Breast epithelium (tissue), 4 donors: ENCODE measurements around the gene FUBP3. TPM values are rescaled to one million over a fixed set of nuclear protein-coding genes. Genes with fewer than 3 reads are reported as not detected.

ENCODE experiments used
- DNase-seq, 2 donors: peaks; one replicate each; pipeline ENCODE4 v3.0.0-alpha.2; 2019; ENCODE audit warnings: low spot score in 2 of 2
- H3K27ac ChIP-seq, 2 donors: fragments of 200-600 bp; sonication (generic) in 1 of 2; one replicate each; pipeline ENCODE4 v1.5.1; 2016 to 2019; ENCODE audit warnings: mild to moderate bottlenecking in 1 of 2
- H3K27me3 ChIP-seq, 2 donors: fragments of 200-600 bp; sonication (generic) in 1 of 2; one replicate each; pipeline versions ENCODE4 v1.5.1 to v1.6.0; 2017 to 2019; ENCODE audit warnings: control low read depth in 1 of 2, mild to moderate bottlenecking in 1 of 2
- H3K36me3 ChIP-seq: fragments of 200-600 bp; one replicate; pipeline ENCODE4 v1.5.1; 2019
- H3K4me1 ChIP-seq, 2 donors: fragments of 200-600 bp; sonication (generic); one replicate each; pipeline ENCODE4 v1.5.1; 2016 to 2019; ENCODE audit warnings: control low read depth in 1 of 2
- H3K4me3 ChIP-seq, 3 donors: fragments of 200-600 bp; sonication (generic); 1 replicate in 2 of 3; 2 replicates in 1 of 3; pipeline ENCODE4 v1.5.1; 2016 to 2019; ENCODE audit warnings: mild to moderate bottlenecking in 3 of 3, moderate library complexity in 2 of 3
- H3K9me3 ChIP-seq, 2 donors: fragments of 200-600 bp; sonication (generic) in 1 of 2; one replicate each; pipeline ENCODE4 v1.5.1; 2016 to 2019; ENCODE audit warnings: control low read depth in 1 of 2
- CTCF ChIP-seq, 3 donors: fragments of 450-650 bp; IDR thresholded peaks; one replicate each; pipeline ENCODE4 v1.5.1; 2016 to 2017; ENCODE audit warnings: antibody characterized with exemption in 3 of 3, mild to moderate bottlenecking in 3 of 3, moderate library complexity in 3 of 3
- POLR2A ChIP-seq: fragments of 450-650 bp; IDR thresholded peaks from one replicate; pipeline ENCODE4 v1.6.1; 2016; ENCODE audit warnings: antibody characterized with exemption, mild to moderate bottlenecking, moderate library complexity
- POLR2AphosphoS5 ChIP-seq, 3 donors: sonication (generic); formaldehyde crosslinking; IDR thresholded peaks; one replicate each; pipeline ENCODE4 v1.6.1; 2017; ENCODE audit warnings: antibody characterized with exemption in 3 of 3
- intact Hi-C: fragments of 100-400 bp; cut with DNase I; formaldehyde crosslinking; loops from one replicate; pipeline ENCODE4 v1.15.1; 2023; ENCODE audit warnings: low total_unique reads
- total RNA-seq, 3 donors: library from RNA; depleted of rRNA; stranded (reverse); fragments of >200 nt; gene quantifications; one replicate each; pipeline ENCODE4 v1.1.0, GENCODE V29; 2016

FUBP3 gene
- total RNA-seq, 3 donors from 2014 or later, result 36.6 to 42.6 (median 38.7) TPM

- no peak overlapping the region for H3K27ac ChIP-seq
- no peak for DNase-seq
- no peaks in the 10 kb centered on the region for H3K36me3 ChIP-seq
- TF ChIP-seq POLR2A (no peak), CTCF (IDR thresholded peaks at IDR 0.05) (no peak), POLR2AphosphoS5 (IDR thresholded peaks at IDR 0.05) (no peak)
- intact Hi-C loops, result no loop called here
- peaks cover 0 to 3% of the 10 kb centered on the region in 2 donors for H3K9me3 ChIP-seq
- H3K27me3 ChIP-seq, result peaks cover 8 to 44% of the 10 kb centered on the region in 2 donors
- peaks cover 0 to 2% of the 10 kb centered on the region in 2 donors for H3K4me1 ChIP-seq
- H3K4me3 ChIP-seq, result no peak overlapping the region
Observed at GRCh38 chr9:130654879-130655278, 75.5 kb downstream of the FUBP3 start.

DNA sequence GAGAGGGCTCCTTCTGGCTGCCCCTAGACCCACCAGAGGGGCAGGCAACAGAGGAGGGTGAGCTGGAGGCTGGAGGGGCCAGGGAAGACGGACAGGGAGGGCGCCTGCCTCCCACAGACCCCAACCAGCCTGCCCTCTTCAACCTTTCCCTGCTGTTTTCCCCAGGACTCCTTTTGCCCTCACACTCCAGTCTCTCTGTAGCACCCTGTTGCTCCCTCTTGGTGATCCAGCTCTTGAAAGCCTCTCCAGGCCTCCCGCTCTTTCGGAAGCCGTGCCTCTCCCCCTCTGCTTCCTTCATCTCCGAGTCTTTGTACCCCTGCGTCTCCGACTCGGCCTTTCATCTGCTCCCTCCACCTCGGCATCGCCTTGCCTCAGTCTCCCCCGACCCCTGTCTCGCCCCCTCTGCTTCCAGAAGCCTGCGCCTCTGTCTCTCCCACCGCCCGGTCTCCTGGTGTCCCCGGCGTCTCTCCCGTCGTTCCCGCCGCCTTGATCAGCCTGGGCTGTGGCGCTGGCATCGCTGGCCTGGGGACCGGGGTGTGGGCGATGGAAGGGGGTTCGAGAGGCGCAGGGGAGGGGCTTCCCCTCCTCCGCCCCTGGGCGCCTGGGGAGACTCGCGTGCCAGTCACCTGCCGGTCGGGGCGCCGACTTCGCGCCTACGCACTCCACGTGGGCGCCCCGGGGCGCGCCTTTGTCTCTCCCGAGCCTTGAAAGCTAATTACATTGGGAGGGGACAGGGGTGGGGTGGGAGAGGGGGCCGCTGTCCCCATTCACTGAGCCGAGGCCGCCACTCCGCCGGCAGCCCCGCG is 79.7 kb downstream of the FUBP3 start:
- H3K4me3 ChIP-seq, result peak overlapping the region in 1 of 3 donors; percentile 70
- H3K27ac ChIP-seq, result no peak overlapping the region
- DNase-seq, result no peak
- peaks cover 25 to 86% of the 10 kb centered on the region in 2 donors for H3K27me3 ChIP-seq
- no peaks in the 10 kb centered on the region for H3K36me3 ChIP-seq
- H3K4me1 ChIP-seq, result peaks cover 10 to 17% of the 10 kb centered on the region in 2 donors
- intact Hi-C loops, result no loop called here
- TF ChIP-seq POLR2AphosphoS5 (IDR thresholded peaks at IDR 0.05) (no peak), POLR2A (no peak), CTCF (IDR thresholded peaks at IDR 0.05) (no peak)
- peaks cover 0 to 3% of the 10 kb centered on the region in 2 donors for H3K9me3 ChIP-seq

DNA sequence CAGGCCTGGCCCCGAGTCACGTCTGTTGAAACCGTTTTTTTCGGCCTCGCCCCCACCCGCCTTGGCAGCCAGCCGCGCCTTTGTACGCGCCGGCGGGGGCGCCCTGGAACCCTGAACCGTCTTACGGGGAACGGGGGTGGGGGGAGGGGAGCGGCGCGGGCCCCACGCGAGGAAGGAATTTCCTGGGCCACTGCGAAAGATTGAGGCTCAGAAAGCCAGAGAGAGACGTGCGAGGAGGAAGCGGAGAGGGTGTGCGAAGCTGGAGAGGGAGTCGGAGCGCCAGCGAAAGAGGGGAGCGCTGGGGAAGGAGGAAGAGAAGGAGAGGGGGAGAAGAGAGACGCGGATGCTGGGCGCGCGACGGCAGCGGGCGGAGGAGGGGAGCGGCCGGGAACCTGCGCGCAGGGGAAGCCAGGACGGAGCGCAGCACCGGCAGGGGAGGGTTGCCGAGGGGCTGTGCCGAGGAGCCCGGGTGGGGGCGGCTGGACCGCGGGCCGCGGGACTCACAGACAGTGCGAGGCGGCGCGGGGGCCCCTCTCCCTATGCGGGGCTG is 80.4 kb downstream of the FUBP3 start:
- peak overlapping the region in 2 of 3 donors; percentile 40 to 70 for H3K4me3 ChIP-seq
- H3K27ac ChIP-seq, result no peak overlapping the region
- no peaks in the 10 kb centered on the region for H3K36me3 ChIP-seq
- peaks cover 25 to 90% of the 10 kb centered on the region in 2 donors for H3K27me3 ChIP-seq
- H3K4me1 ChIP-seq, result peaks cover 15 to 22% of the 10 kb centered on the region in 2 donors
- no peak for TF ChIP-seq POLR2A
- TF ChIP-seq POLR2AphosphoS5 (IDR thresholded peaks at IDR 0.05), result no peak
- no peak for TF ChIP-seq CTCF (IDR thresholded peaks at IDR 0.05)
- intact Hi-C loops, result loop anchor here (5.0 kb wide), 1 partner anchor 1002 kb away; no protein-coding TSS in a partner anchor
- DNase-seq, result no peak
- peaks cover 0 to 3% of the 10 kb centered on the region in 2 donors for H3K9me3 ChIP-seq

DNA sequence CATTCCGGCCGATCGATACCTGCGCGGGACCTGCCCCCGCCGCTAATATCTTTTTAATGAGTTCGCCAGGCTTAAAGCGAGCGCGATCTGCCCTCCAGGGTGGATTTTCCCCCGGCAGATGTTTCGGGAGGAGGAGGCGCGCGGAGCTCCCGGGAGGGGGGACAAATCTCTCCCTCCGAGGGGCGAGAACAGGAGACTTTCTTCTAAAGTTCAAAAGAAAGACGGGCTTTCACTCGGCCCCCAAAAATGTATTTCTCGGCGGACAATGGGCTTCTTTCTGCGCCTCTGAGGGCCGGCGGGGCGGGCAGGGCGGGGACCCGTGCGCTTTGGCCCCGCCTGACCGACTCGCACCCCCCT is 80.9 kb downstream of the FUBP3 start:
- TF ChIP-seq POLR2A (no peak), POLR2AphosphoS5 (IDR thresholded peaks at IDR 0.05) (no peak), CTCF (IDR thresholded peaks at IDR 0.05) (no peak)

More for the DNA sequence above, 80.9 kb downstream of the FUBP3 start:
- peak overlapping the region; percentile 38 to 70 (median 40) for H3K4me3 ChIP-seq
- DNase-seq, result no peak
- peaks cover 18 to 27% of the 10 kb centered on the region in 2 donors for H3K4me1 ChIP-seq
- H3K9me3 ChIP-seq, result peaks cover 0 to 3% of the 10 kb centered on the region in 2 donors
- H3K27me3 ChIP-seq, result peaks cover 25 to 95% of the 10 kb centered on the region in 2 donors
- H3K36me3 ChIP-seq, result no peaks in the 10 kb centered on the region
- H3K27ac ChIP-seq, result no peak overlapping the region
- intact Hi-C loops, result loop anchor here (5.0 kb wide), 1 partner anchor 1003 kb away; no protein-coding TSS in a partner anchor
